Ramos (cell line): ENCODE results near the gene MAPK14.
"Not testable (repeated sequence)": the region's sequence is repeated elsewhere in the genome, so short reads cannot be mapped to it uniquely, and the experiment has no call there.

ENCODE experiments used
- in situ Hi-C: fragments of 300-500 bp; cut with MboI; formaldehyde crosslinking; loops from one replicate; pipeline ENCODE4 v1.14.3; 2022; ENCODE audit warnings: low sequenced_read_pairs; ENCODE audit not compliant: unreplicated experiment

The MAPK14 gene

GRCh38 chr6:36118550-36119107 is 91.0 kb downstream of the MAPK14 start:
- in situ Hi-C loops: no loop called here

- in situ Hi-C loops: no loop called here
These were observed 91.6 kb downstream of the MAPK14 start for GRCh38 chr6:36119209-36119608.

DNA sequence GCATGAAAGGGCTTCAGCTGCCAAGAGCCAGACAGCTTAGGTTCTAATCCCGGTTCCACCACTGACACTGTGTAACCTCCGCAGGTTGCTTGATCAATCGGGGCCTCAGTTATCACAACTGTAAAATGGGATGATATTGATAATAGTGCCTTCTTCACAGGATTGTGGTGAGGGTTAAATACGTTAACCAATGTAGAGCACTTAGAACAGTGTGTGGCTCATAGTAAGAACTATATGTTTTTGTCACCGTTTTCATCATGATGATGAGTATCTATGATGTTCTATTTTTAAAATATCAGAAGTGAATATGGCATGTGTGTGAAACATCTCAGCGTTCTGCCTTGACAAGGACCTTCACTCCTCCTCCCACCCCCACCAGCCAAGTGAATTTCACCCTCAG is 92.4 kb downstream of the MAPK14 start:
- in situ Hi-C loops: no loop called here

- in situ Hi-C loops: no loop called here
These were observed 92.9 kb downstream of the MAPK14 start for GRCh38 chr6:36120539-36120938.

- in situ Hi-C loops: no loop called here
These were observed 93.6 kb downstream of the MAPK14 start for GRCh38 chr6:36120979-36121786.

- in situ Hi-C loops: no loop called here
These were observed 94.3 kb downstream of the MAPK14 start for GRCh38 chr6:36121787-36122494.

GRCh38 chr6:36122495-36123269 is 95.1 kb downstream of the MAPK14 start:
- in situ Hi-C loops: no loop called here

GRCh38 chr6:36123270-36124139 is 95.9 kb downstream of the MAPK14 start:
- in situ Hi-C loops: no loop called here

DNA sequence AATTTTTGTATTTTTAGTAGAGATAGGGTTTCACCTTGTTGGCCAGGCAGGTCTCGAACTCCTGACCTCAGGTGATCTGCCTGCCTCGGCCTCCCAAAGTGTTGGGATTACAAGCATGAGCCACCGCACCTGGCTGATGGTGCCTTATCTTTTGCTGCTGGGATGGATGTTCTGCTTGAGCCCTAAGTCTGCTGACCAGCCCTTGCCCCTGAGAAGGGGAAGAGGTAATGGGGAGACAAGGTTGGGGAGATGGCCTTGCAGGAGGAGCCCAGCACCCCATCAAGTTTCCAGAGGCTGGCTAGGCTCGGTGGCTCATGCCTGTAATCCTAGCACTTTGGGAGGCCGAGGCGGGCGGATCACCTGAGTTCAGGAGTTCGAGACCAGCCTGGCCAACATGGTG is 96.7 kb downstream of the MAPK14 start:
- in situ Hi-C loops: not testable (repeated sequence)

- in situ Hi-C loops: no loop called here
These were observed 97.3 kb downstream of the MAPK14 start for GRCh38 chr6:36124881-36125280.

DNA sequence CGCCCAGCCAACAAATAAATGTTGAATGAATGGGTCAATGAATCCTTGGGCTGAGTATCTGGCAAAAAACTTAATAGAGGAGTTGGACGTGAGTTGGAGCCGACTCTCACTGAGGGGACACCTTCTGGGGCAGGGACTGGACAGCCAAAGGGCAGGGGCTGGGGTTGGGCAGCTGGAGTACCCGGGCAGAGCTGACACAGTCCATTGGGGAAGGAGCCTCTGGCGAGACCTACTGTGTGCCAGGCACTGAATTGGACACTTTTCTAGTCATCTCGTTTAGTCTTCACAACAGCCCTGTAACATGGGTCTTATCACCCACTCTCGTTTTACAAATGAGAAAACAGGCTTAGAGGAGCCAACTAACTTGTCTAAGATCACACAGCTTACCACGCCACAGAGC is 98.0 kb downstream of the MAPK14 start:
- in situ Hi-C loops: no loop called here

DNA sequence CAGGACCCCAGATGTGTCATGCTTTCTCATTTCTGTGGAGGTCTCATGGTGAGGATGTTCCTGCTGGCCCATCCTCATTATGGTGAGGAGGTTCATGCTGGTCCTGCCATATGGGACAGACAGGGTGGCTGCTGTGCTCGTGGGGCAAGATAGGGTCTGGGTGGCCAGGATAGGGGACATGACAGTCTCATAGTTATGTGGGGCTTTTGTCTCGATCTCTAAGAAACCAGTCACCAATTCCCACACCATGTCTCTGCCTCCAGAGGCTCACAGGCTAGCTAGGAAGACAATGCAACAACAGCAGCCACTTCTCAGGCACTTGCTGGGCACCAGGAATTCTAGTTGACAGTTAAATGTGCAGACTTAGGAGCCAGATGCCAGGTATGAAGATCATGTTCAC is 98.5 kb downstream of the MAPK14 start:
- in situ Hi-C loops: no loop called here

DNA sequence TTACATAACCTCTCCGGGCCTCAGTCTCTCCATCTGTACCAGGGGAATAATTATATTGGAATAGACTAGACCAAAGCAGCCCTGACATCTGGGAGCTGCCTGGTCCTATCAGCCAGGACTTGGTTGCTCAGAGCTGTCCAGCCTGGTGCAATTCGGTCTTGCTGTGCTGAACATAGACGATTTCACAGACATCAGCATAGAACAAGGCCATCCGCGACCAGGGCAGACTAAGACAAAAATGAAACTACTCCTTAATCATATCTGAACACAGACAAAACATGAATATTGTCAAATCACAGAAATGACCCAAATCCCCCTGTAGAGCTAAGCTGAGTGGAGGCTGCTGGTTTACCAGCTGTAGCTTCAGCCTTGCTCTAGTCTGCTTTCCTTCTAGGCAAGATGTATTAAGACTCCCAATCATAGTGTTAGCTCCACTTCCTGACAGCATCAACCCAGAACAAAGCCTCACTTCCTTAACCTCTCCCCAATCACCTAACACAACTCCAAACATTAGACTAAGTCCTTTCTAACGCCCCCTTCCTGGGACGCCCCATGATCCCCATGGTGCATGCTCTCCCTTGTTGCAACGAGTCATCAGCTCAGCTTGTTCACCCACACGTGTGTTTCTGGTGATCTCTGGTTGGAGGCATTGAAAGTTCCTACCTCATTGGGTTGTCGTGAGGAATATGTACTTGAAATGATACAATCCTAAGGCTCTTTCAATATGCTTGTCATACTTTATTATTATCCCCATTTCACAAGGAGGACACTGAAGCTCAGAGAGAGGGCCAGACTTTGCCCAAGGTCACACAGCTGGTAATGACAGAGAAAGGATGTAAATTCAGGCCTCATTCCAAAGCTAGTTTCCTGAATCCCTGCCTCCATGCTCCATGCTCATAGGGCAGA is 99.2 kb downstream of the MAPK14 start:
- in situ Hi-C loops: no loop called here

DNA sequence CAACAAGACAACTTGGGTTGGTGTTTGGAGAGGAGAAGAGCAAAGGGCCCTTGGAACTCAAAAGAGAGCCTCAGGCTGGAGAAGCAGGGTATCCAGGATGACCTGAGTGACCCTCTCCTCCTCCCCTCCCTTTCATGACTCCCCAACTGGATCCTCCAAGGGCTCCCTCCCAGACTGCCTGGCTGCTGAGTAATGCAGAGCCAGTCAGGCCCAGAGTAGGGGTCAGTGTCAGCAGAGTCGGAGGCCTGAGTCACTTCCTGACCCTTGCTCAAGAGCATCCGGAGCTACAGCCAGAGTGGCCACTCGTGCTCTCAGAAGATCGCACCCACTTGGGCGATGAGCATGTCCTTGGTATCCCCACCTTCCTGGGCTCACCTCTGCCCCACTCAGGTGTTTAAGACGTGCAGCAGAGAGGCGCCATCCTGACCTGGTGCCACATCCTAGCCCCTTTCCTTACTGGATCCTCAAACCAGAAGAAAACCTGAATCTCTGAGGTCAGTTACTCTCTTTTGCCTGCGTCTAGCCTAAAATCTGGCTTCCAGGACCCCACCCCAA is 99.9 kb downstream of the MAPK14 start:
- in situ Hi-C loops: no loop called here

DNA sequence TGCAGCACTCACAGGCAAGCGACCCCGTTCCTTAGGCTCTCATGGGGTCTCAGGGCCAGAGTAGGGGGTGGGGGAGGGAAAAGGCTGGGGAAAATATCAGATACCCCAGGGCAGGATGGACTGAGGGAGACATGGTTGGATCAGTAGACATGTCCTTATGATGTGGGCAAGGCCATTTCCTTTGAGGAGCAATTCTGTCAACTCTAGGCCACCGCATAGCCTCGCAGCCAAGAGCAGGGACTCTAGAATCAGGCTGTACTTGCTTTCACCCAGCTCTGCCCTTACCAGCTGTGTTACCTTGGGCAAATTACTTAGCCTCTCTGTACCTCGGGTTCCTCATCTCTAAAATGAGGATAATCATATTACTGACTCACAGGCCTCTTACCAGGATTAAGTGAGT is 100.5 kb downstream of the MAPK14 start:
- in situ Hi-C loops: no loop called here

- in situ Hi-C loops: no loop called here
These were observed 101.2 kb downstream of the MAPK14 start for GRCh38 chr6:36128793-36129192.

DNA sequence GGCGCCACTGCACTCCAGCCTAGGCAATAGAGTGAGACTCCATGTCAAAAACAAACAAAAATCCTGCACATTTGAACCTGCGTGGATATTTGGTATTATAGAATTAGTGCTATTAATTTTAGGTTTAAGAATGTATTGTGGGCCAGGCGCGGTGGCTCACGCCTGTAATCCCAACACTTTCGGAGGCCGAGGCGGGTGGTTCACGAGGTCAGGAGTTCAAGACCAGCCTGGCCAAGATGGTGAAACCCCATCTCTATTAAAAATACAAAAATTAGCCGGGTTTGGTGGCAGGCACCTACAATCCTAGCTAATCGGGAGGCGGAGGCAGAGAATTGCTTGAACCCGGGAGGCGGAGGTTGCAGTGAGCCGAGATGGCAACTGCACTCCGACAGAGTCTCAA is 101.7 kb downstream of the MAPK14 start:
- in situ Hi-C loops: not testable (repeated sequence)

- in situ Hi-C loops: no loop called here
These were observed 102.5 kb downstream of the MAPK14 start, which contains the start of gene MAPK13 for GRCh38 chr6:36129941-36130666. Gene MAPK13, plus strand, starts transcription at chr6:36130513. Its CDS starts 70 bp downstream, at chr6:36130583.
